ENCODE data around the gene ALOX15.
"Not testable (repeated sequence)": the region's sequence is repeated elsewhere in the genome, so short reads cannot be mapped to it uniquely, and the experiment has no call there.

ALOX15 gene

GRCh38 chr17:4617090-4617489 is 24.4 kb downstream of the ALOX15 start:
- DNase-seq: no peak

GRCh38 chr17:4616476-4616875 is 25.0 kb downstream of the ALOX15 start:
- no peak for DNase-seq

- DNase-seq: no peak
Measured at GRCh38 chr17:4610656-4611055, 30.8 kb downstream of the ALOX15 start.

GRCh38 chr17:4610162-4610561 is 31.3 kb downstream of the ALOX15 start:
- DNase-seq: no peak

- no peak for DNase-seq
Measured at GRCh38 chr17:4609761-4610160, 31.7 kb downstream of the ALOX15 start.

DNA sequence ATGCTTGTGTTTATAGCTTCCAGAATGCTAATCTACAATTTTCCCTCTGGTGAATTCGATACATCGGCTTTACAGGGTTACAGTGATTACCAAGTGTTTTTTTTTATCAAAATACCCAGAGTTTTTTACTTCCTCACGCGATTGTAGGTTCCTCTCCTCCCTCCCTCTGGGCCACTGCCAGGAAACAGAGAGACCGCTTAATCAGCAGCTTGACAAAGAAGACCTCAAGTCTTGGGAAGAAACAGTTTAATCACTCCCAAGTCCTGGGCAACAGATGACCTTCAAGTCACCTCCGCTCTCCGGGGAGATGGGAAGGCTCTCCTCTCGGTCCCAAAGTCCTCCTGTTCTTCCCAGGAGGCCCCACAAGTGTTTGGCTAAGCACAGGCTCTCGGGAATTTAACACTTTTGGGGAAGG is 33.7 kb downstream of the ALOX15 start:
- DNase-seq: peak; percentile 59

DNA sequence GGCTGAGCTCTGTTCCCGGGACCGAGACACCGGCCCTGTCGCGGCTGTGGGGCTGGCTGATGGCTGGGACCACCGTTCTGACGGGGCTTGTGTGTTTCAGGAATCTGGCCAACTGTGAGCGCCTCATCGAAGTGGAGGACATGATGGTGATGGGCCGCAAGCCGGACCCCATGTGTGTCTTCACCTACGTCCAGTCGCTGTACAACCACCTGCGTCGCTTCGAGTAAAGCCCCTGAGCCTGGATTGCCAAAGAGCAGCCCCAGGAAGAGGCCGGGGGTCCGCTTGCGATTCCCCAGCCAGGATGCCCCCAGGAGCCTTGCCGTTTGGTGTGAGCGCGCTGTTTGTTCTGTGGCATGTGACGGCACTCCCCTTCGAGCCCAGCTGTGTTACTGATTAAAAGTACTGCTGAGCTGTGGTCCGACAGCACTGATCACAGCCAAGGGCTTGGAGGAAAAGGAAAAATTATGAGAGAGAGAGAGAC is 34.2 kb downstream of the ALOX15 start:
- peak; percentile 41 for DNase-seq

GRCh38 chr17:4605826-4606225 is 35.7 kb downstream of the ALOX15 start:
- no peak for DNase-seq

- not testable (repeated sequence) for DNase-seq
Measured at GRCh38 chr17:4604736-4605135, 36.7 kb downstream of the ALOX15 start.

GRCh38 chr17:4604111-4604644 is 37.3 kb downstream of the ALOX15 start:
- DNase-seq: no peak

GRCh38 chr17:4602041-4602440 is 39.4 kb downstream of the ALOX15 start:
- DNase-seq: no peak

GRCh38 chr17:4601326-4601725 is 40.2 kb downstream of the ALOX15 start:
- DNase-seq: no peak

- DNase-seq: peak; percentile 51
Measured at GRCh38 chr17:4600563-4600962, 40.9 kb downstream of the ALOX15 start.

GRCh38 chr17:4599505-4600281 is 41.8 kb downstream of the ALOX15 start:
- DNase-seq: peak; percentile 64

- peak; percentile 64 for DNase-seq
Measured at GRCh38 chr17:4598776-4599504, 42.5 kb downstream of the ALOX15 start.

- no peak for DNase-seq
Measured at GRCh38 chr17:4597975-4598374, 43.5 kb downstream of the ALOX15 start.

- DNase-seq: no peak
Measured at GRCh38 chr17:4596636-4597380, 44.7 kb downstream of the ALOX15 start.

GRCh38 chr17:4595685-4596342 is 45.7 kb downstream of the ALOX15 start:
- DNase-seq: not testable (repeated sequence)

GRCh38 chr17:4594931-4595684 is 46.4 kb downstream of the ALOX15 start:
- peak; percentile 80 for DNase-seq

DNA sequence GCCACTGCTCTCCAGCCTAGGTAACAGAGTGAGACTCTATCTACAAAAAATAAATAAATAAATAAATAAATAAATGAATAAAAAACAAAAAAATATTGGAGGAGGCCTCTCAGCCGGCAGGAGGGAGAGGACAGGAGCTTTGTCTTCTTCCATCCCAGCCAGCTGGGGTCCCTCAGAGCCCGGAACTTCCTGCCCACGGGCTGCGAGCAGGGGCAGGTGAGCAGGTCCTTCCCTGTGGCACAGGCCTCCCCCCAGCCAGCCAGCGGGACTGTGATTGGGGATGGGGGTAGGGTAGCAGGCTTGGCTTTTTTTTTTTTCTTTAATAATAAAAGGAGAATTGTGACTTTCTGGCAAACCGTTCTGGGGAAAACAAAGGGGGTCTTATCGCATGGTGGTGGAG is 47.1 kb downstream of the ALOX15 start:
- no peak for DNase-seq

- DNase-seq: no peak
Measured at GRCh38 chr17:4593021-4593421, 48.5 kb downstream of the ALOX15 start.
